Keratinocyte (primary cell): ENCODE results near the gene PRKCG. TPM values are rescaled to one million over a fixed set of nuclear protein-coding genes. Genes with fewer than 3 reads are reported as not detected.
A peak's percentile ranks its signal among the peaks of the same experiment; 100 is the strongest.

ENCODE experiments used
- DNase-seq: peaks from one replicate; pipeline ENCODE4 v3.0.0-alpha.2; 2011; ENCODE audit warnings: low read depth, missing footprints, low spot score
- FAIRE-seq: peaks from 2 replicates; lab custom pipeline; 2011; peaks lifted over from hg19 to GRCh38; lab: Jason Lieb, UNC
- H2AFZ ChIP-seq: 2 replicates; pipeline ENCODE4 v1.6.0; 2012; ENCODE audit warnings: low read length, control low read depth, inconsistent platforms; ENCODE audit not compliant: control insufficient read depth
- H3K27ac ChIP-seq: 2 replicates; pipeline ENCODE4 v1.5.1; 2011; ENCODE audit warnings: low read length; ENCODE audit not compliant: control insufficient read depth, insufficient read depth
- H3K27me3 ChIP-seq: 3 replicates; pipeline ENCODE4 v1.6.0; 2011; ENCODE audit warnings: low read length; ENCODE audit not compliant: control insufficient read depth, insufficient read depth; ENCODE audit errors: extremely low read depth
- H3K36me3 ChIP-seq, 2 experiments: 2 replicates in 1 of 2; 3 replicates in 1 of 2; pipeline ENCODE4 v1.5.1; 2011; ENCODE audit warnings: low read length in 2 of 2, mild to moderate bottlenecking in 1 of 2; ENCODE audit not compliant: control insufficient read depth in 2 of 2, insufficient read depth in 2 of 2; ENCODE audit errors: extremely low read depth in 1 of 2
- H3K4me1 ChIP-seq: 3 replicates; pipeline ENCODE4 v1.5.1; 2011; ENCODE audit warnings: low read length; ENCODE audit not compliant: control insufficient read depth, insufficient read depth; ENCODE audit errors: extremely low read depth
- H3K4me2 ChIP-seq: 3 replicates; pipeline ENCODE4 v1.6.0; 2011; ENCODE audit warnings: low read depth, low read length; ENCODE audit not compliant: control insufficient read depth, insufficient read depth; ENCODE audit errors: extremely low read depth
- H3K4me3 ChIP-seq, 3 experiments: fragments of 200-600 bp in 1 of 3; sonication (generic) in 1 of 3; 2 replicates in 2 of 3; 3 replicates in 1 of 3; pipeline ENCODE4 v1.5.1; 2011 to 2016; ENCODE audit warnings: low read length in 3 of 3, mild to moderate bottlenecking in 3 of 3, control low read depth in 2 of 3, inconsistent platforms in 1 of 3, low read depth in 1 of 3, mixed read lengths in 1 of 3, mixed run types in 1 of 3, moderate library complexity in 1 of 3; ENCODE audit not compliant: control insufficient read depth in 2 of 3, insufficient read depth in 2 of 3; ENCODE audit errors: extremely low read depth in 1 of 3
- H3K79me2 ChIP-seq: 2 replicates; pipeline ENCODE4 v1.6.0; 2012; ENCODE audit warnings: low read length; ENCODE audit not compliant: control insufficient read depth, insufficient read depth
- H3K9ac ChIP-seq: 3 replicates; pipeline ENCODE4 v1.6.0; 2011; ENCODE audit warnings: low read length; ENCODE audit not compliant: control insufficient read depth, insufficient read depth; ENCODE audit errors: extremely low read depth
- H3K9me1 ChIP-seq: 3 replicates; pipeline ENCODE4 v1.6.0; 2011; ENCODE audit warnings: low read length; ENCODE audit not compliant: control insufficient read depth, insufficient read depth; ENCODE audit errors: extremely low read depth
- H3K9me3 ChIP-seq: 2 replicates; pipeline ENCODE4 v1.5.1; 2012; ENCODE audit warnings: low read depth, low read length; ENCODE audit not compliant: control insufficient read depth
- H4K20me1 ChIP-seq: 3 replicates; pipeline ENCODE4 v1.6.0; 2011; ENCODE audit warnings: low read length; ENCODE audit not compliant: control insufficient read depth, insufficient read depth; ENCODE audit errors: extremely low read depth
- EZH2 ChIP-seq: IDR thresholded peaks from one replicate; pipeline ENCODE4 v1.6.1; 2012; ENCODE audit warnings: inconsistent platforms, mild to moderate bottlenecking, low read length, moderate library complexity
- dilution Hi-C: fragments of 300-500 bp; cut with MboI; formaldehyde crosslinking; loops from one replicate; pipeline ENCODE4 v1.7.0; 2020; ENCODE audit warnings: low sequenced_read_pairs; ENCODE audit not compliant: extremely low pct_ligation_motif_present
- polyA plus RNA-seq, 5 experiments: library from polyadenylated mRNA; depleted of rRNA in 3 of 5; stranded (reverse) in 3 of 5; stranded (forward) in 1 of 5; unstranded in 1 of 5; fragments of >200 nt; gene quantifications; 1 replicate in 1 of 5; 2 replicates in 3 of 5; 3 replicates in 1 of 5; pipeline versions ENCODE4 v1.2.1 to v1.2.3, GENCODE V29; 2011 to 2012; ENCODE audit warnings: missing spikeins in 2 of 5, low read depth in 1 of 5, low replicate concordance in 1 of 5
- TF ChIP-seq, protein P1 (sequence below), 3 experiments: IDR thresholded peaks in 1 of 3; conservative IDR thresholded peaks in 1 of 3; optimal IDR thresholded peaks in 1 of 3; 2 replicates in 2 of 3; 3 replicates in 1 of 3; pipeline versions ENCODE3 to v1.5.1; 2011; ENCODE audit warnings: low read length in 3 of 3, mild to moderate bottlenecking in 3 of 3, moderate library complexity in 2 of 3, control low read depth in 1 of 3, inconsistent platforms in 1 of 3; ENCODE audit not compliant: insufficient read depth in 2 of 3; ENCODE audit errors: extremely low read depth in 1 of 3

PRKCG gene
- polyA plus RNA-seq, 1 donor (not counting 4 experiments of a cell fraction or from before 2014, with no cell fraction given), result not detected

DNA sequence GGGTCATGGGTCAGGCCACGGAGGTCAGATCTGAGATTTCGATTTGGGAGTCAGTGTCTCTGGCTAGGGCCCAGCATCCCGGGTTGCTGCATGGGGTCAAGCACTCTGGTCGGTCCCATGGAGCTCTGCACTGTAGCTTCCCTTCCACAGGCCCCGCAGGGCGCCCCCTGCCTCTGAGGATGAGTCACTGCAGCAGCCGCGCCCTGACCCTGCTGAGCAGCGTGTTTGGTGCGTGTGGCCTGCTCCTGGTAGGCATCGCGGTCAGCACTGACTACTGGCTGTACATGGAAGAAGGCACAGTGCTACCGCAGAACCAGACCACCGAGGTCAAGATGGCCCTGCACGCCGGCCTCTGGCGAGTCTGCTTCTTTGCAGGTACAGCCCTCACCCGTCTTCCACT lies 30.7 kb downstream of the PRKCG start:
- Histone ChIP-seq H3K27me3 (peaks cover 29% of the 10 kb centered on the region), H3K4me1 (no peaks in the 10 kb centered on the region), H3K79me2 (no peaks in the 10 kb centered on the region), H3K4me3 (no peak overlapping the region), H4K20me1 (no peaks in the 10 kb centered on the region), H3K9me1 (no peaks in the 10 kb centered on the region), H3K27ac (no peak overlapping the region), H2AFZ (no peak overlapping the region), H3K9ac (no peak overlapping the region), H3K9me3 (no peaks in the 10 kb centered on the region), H3K4me2 (no peak overlapping the region), H3K36me3 (no peaks in the 10 kb centered on the region)
- dilution Hi-C loops, result no loop called here
- DNase-seq, result no peak
- no peak for TF ChIP-seq EZH2
- TF ChIP-seq, protein P1, sequence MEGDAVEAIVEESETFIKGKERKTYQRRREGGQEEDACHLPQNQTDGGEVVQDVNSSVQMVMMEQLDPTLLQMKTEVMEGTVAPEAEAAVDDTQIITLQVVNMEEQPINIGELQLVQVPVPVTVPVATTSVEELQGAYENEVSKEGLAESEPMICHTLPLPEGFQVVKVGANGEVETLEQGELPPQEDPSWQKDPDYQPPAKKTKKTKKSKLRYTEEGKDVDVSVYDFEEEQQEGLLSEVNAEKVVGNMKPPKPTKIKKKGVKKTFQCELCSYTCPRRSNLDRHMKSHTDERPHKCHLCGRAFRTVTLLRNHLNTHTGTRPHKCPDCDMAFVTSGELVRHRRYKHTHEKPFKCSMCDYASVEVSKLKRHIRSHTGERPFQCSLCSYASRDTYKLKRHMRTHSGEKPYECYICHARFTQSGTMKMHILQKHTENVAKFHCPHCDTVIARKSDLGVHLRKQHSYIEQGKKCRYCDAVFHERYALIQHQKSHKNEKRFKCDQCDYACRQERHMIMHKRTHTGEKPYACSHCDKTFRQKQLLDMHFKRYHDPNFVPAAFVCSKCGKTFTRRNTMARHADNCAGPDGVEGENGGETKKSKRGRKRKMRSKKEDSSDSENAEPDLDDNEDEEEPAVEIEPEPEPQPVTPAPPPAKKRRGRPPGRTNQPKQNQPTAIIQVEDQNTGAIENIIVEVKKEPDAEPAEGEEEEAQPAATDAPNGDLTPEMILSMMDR (optimal IDR thresholded peaks at IDR 0.05 in 1 of 3, IDR thresholded peaks at IDR 0.05 in 1 of 3, conservative IDR thresholded peaks at IDR 0.05 in 1 of 3; ENCODE audit: extremely low read depth in 1 of 3, insufficient read depth in 2 of 3, low read length in 3 of 3), result peak in 1 of 3 experiments; percentile 4
- FAIRE-seq, result no peak

DNA sequence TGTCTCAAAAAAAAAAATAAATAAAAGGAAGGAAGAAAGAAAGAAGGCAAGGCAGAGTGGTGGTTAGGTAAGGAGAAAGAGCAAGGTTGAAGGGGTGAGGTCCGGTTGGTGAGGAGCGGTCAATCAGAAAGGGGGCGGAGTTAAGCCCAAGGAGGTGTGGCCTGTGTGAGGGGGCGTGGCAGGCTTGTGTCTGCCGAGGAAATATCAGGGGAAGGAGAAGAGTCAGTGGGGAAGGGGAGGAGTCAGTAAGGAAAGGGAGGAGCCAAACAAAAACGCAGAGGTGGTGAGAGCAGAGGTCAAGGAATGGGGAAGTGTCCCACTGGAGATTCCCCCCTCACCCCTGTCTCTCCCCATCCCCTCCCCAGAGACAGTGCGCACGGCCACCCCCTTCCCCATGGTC lies 33.0 kb downstream of the PRKCG start:
- Histone ChIP-seq H3K9ac (no peak overlapping the region), H3K9me3 (no peaks in the 10 kb centered on the region), H2AFZ (no peak overlapping the region), H4K20me1 (no peaks in the 10 kb centered on the region), H3K79me2 (no peaks in the 10 kb centered on the region), H3K4me3 (no peak overlapping the region), H3K27ac (no peak overlapping the region), H3K4me1 (no peaks in the 10 kb centered on the region), H3K27me3 (peaks cover 9% of the 10 kb centered on the region), H3K9me1 (no peaks in the 10 kb centered on the region), H3K36me3 (no peaks in the 10 kb centered on the region), H3K4me2 (no peak overlapping the region)
- dilution Hi-C loops, result no loop called here
- DNase-seq (no peak), FAIRE-seq (no peak)
- TF ChIP-seq EZH2, result no peak
- TF ChIP-seq, protein P1 (optimal IDR thresholded peaks at IDR 0.05 in 1 of 3, IDR thresholded peaks at IDR 0.05 in 1 of 3, conservative IDR thresholded peaks at IDR 0.05 in 1 of 3; ENCODE audit: extremely low read depth in 1 of 3, insufficient read depth in 2 of 3, low read length in 3 of 3), result no peak
